OCI-LY1 (cell line): ENCODE results near the gene SENP3.

Experiments
- H2AFZ ChIP-seq: fragments of 200-600 bp; sonication (generic), shearing (Covaris generic); 2 replicates; pipeline ENCODE4 v1.6.0; 2014; ENCODE audit warnings: antibody characterized with exemption, mild to moderate bottlenecking, low read length
- H3F3A ChIP-seq: fragments of 200-600 bp; sonication (generic), shearing (Covaris generic); 2 replicates; pipeline ENCODE4 v1.6.0; 2014; ENCODE audit warnings: mild to moderate bottlenecking, antibody characterized with exemption, low read length, moderate library complexity; ENCODE audit not compliant: insufficient read depth
- H3K27ac ChIP-seq: fragments of 200-600 bp; sonication (generic); 2 replicates; pipeline ENCODE4 v1.5.1; 2014; ENCODE audit warnings: low read length, mixed run types, mild to moderate bottlenecking, low read depth; ENCODE audit not compliant: poor library complexity, severe bottlenecking
- H3K27me3 ChIP-seq: fragments of 200-600 bp; sonication (generic); 2 replicates; pipeline ENCODE4 v1.6.0; 2014; ENCODE audit warnings: antibody characterized with exemption, mild to moderate bottlenecking, low read length, moderate library complexity; ENCODE audit not compliant: insufficient read depth
- H3K36me3 ChIP-seq: fragments of 200-600 bp; sonication (generic); 2 replicates; pipeline ENCODE4 v1.6.1; 2014; ENCODE audit warnings: mild to moderate bottlenecking, antibody characterized with exemption, low read length, moderate library complexity, mixed read lengths; ENCODE audit not compliant: insufficient read depth
- H3K4me1 ChIP-seq: fragments of 200-600 bp; sonication (generic); 2 replicates; pipeline ENCODE4 v1.5.1; 2014; ENCODE audit warnings: mild to moderate bottlenecking, low read length, moderate library complexity; ENCODE audit not compliant: insufficient read depth, severe bottlenecking
- H3K4me2 ChIP-seq: fragments of 200-600 bp; sonication (generic), shearing (Covaris generic); 2 replicates; pipeline ENCODE4 v1.6.1; 2014; ENCODE audit warnings: low read length
- H3K4me3 ChIP-seq: fragments of 200-600 bp; sonication (generic); 2 replicates; pipeline ENCODE4 v1.5.1; 2014; ENCODE audit warnings: low read length, low read depth, mild to moderate bottlenecking, mixed read lengths; ENCODE audit not compliant: poor library complexity, severe bottlenecking
- H3K79me2 ChIP-seq: fragments of 200-600 bp; shearing (Covaris generic); 2 replicates; pipeline ENCODE4 v1.6.1; 2016; ENCODE audit warnings: mixed run types, low read length, mixed read lengths; ENCODE audit not compliant: insufficient read depth
- H3K9ac ChIP-seq: fragments of 200-600 bp; sonication (generic), shearing (Covaris generic); 2 replicates; pipeline ENCODE4 v1.6.1; 2014; ENCODE audit warnings: mild to moderate bottlenecking, low read length, mixed read lengths
- H3K9me2 ChIP-seq: fragments of 200-600 bp; sonication (generic), shearing (Covaris generic); 2 replicates; pipeline ENCODE4 v1.6.1; 2014; ENCODE audit warnings: low read depth, mild to moderate bottlenecking, low read length, mixed read lengths
- H3K9me3 ChIP-seq: fragments of 200-600 bp; shearing (Covaris generic); 2 replicates; pipeline ENCODE4 v1.6.1; 2014; ENCODE audit warnings: low read length, mixed read lengths
- H4K20me1 ChIP-seq: fragments of 200-600 bp; sonication (generic), shearing (Covaris generic); 2 replicates; pipeline ENCODE4 v1.6.0; 2016; ENCODE audit warnings: mild to moderate bottlenecking, low read length; ENCODE audit not compliant: insufficient read depth
- EZH2 ChIP-seq: fragments of 200-600 bp; sonication (generic), shearing (Covaris generic); IDR thresholded peaks from 2 replicates; pipeline ENCODE4 v1.8.0; 2017; ENCODE audit warnings: borderline replicate concordance, mixed run types, mild to moderate bottlenecking, antibody characterized with exemption, low read length, moderate library complexity, mixed read lengths
- TF ChIP-seq, protein P1 (sequence below): fragments of 200-600 bp; sonication (generic), shearing (Covaris generic); IDR thresholded peaks from 2 replicates; pipeline ENCODE4 v1.5.1; 2017; ENCODE audit warnings: mild to moderate bottlenecking, antibody characterized with exemption, low read length, moderate library complexity, mixed read lengths

SENP3 gene

DNA sequence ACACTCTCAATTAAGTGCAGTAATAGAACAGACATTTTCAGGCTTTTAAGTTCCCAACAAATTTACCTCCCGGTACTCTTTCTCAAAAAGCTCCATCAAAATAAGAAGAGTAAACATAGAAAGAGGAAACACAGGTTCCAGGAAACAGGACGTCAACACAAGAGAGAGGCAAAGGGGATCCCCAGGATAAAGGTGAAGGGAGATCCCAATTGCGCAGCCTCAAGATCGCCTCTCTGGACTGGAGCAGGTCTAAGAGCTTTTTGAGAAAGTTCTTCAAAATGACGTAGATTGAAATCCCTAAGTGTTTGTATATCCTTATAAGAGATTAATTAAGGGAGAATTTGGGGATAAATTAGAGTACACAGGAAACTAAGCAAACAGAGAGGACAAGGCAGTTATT lies 56.9 kb downstream of the SENP3 start:
- Histone ChIP-seq H3K36me3 (no peaks in the 10 kb centered on the region), H3K27ac (no peak overlapping the region), H3K4me1 (peaks cover 4% of the 10 kb centered on the region), H3K9me3 (no peaks in the 10 kb centered on the region), H3K9me2 (no peaks in the 10 kb centered on the region), H4K20me1 (no peaks in the 10 kb centered on the region), H3K27me3 (no peaks in the 10 kb centered on the region), H3K79me2 (peaks cover 7% of the 10 kb centered on the region), H2AFZ (no peak overlapping the region), H3K4me2 (no peak overlapping the region), H3F3A (no peaks in the 10 kb centered on the region), H3K9ac (no peak overlapping the region), H3K4me3 (no peak overlapping the region)
- TF ChIP-seq EZH2 = no peak
- TF ChIP-seq, protein P1, sequence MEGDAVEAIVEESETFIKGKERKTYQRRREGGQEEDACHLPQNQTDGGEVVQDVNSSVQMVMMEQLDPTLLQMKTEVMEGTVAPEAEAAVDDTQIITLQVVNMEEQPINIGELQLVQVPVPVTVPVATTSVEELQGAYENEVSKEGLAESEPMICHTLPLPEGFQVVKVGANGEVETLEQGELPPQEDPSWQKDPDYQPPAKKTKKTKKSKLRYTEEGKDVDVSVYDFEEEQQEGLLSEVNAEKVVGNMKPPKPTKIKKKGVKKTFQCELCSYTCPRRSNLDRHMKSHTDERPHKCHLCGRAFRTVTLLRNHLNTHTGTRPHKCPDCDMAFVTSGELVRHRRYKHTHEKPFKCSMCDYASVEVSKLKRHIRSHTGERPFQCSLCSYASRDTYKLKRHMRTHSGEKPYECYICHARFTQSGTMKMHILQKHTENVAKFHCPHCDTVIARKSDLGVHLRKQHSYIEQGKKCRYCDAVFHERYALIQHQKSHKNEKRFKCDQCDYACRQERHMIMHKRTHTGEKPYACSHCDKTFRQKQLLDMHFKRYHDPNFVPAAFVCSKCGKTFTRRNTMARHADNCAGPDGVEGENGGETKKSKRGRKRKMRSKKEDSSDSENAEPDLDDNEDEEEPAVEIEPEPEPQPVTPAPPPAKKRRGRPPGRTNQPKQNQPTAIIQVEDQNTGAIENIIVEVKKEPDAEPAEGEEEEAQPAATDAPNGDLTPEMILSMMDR = no peak

DNA sequence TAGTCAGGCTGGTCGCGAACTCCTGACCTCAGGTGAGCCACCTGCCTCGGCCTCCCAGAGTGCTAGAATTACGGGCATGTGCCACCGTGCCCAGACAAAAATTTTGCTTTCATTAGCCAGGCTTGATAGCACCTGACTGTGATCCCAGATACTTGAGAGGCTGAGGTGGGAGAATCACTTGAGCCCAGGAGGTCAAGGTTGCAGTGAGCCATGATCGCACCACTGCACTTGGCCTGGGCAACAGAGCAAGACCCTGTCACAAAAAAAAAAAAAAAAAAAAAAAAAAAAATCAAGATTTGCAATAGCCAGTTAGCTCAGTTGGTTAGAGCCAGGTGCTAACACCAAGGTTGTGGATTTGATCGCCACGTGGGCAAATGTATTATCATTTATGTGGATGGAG lies 59.1 kb downstream of the SENP3 start:
- Histone ChIP-seq H3K27me3 (no peaks in the 10 kb centered on the region), H3K36me3 (no peaks in the 10 kb centered on the region; the same call in 1 of the 2 replicates), H3F3A (no peaks in the 10 kb centered on the region), H3K9me2 (no peaks in the 10 kb centered on the region), H3K4me3 (no peak overlapping the region), H3K4me2 (no peak overlapping the region), H3K79me2 (no peaks in the 10 kb centered on the region), H3K27ac (no peak overlapping the region), H3K4me1 (no peaks in the 10 kb centered on the region), H2AFZ (no peak overlapping the region), H3K9me3 (no peaks in the 10 kb centered on the region), H3K9ac (no peak overlapping the region), H4K20me1 (no peaks in the 10 kb centered on the region)
- TF ChIP-seq EZH2 = no peak
- TF ChIP-seq, protein P1 = no peak
